ENCODE measurements around the gene BSN. TPM values are rescaled to one million over a fixed set of nuclear protein-coding genes. Genes with fewer than 3 reads are reported as not detected.

Gene BSN
- total RNA-seq, 1 experiment from 2014 or later: 0.28 TPM

GRCh38 chr3:49641921-49642707, 87.8 kb downstream of the BSN start:
- H3F3A ChIP-seq (ENCODE audit: insufficient read depth, low read depth): peaks cover 4% of the 10 kb centered on the region; the same call in 1 of the 2 replicates
- ChIA-PET POLR2A (ENCODE audit: unreplicated experiment) (no interaction called here), CTCF (interaction anchor here (0.7 kb wide), 1 partner anchor 395 kb away, joined by 4 read pairs; no protein-coding TSS in a partner anchor)
- H3K79me2 ChIP-seq (ENCODE audit: low read depth): no peaks in the 10 kb centered on the region
- H4K20me1 ChIP-seq (ENCODE audit: insufficient read depth): no peaks in the 10 kb centered on the region
- H3K9me3 ChIP-seq (ENCODE audit: insufficient read depth, low read depth): no peaks in the 10 kb centered on the region
- BruUV-seq (replicated peaks): no TSS peak
- no peaks in the 10 kb centered on the region for H3K9me2 ChIP-seq (ENCODE audit: insufficient read depth)
- H3K27me3 ChIP-seq (ENCODE audit: insufficient read depth, low read depth): no peaks in the 10 kb centered on the region
- H3K4me1 ChIP-seq (replicated peaks; ENCODE audit: insufficient read depth): peaks cover 19% of the 10 kb centered on the region
- no peak overlapping the region for H3K4me3 ChIP-seq
- H3K36me3 ChIP-seq (ENCODE audit: low read depth): no peaks in the 10 kb centered on the region
- TF ChIP-seq CTCF (conservative IDR thresholded peaks at IDR 0.05): no peak
- no peak for TF ChIP-seq EZH2 (IDR thresholded peaks at IDR 0.05; ENCODE audit: low read depth)
- H3K27ac ChIP-seq: no peak overlapping the region
- no peak overlapping the region for H3K4me2 ChIP-seq
- intact Hi-C loops (cut with micrococcal nuclease; ENCODE audit: unreplicated experiment): no loop called here
- H2AFZ ChIP-seq: no peak overlapping the region
- DNase-seq: no peak

- no peak overlapping the region for H2AFZ ChIP-seq
- H3K27me3 ChIP-seq (ENCODE audit: insufficient read depth, low read depth): no peaks in the 10 kb centered on the region
- H3K27ac ChIP-seq: no peak overlapping the region
- H3K36me3 ChIP-seq (ENCODE audit: low read depth): no peaks in the 10 kb centered on the region
- ChIA-PET POLR2A (ENCODE audit: unreplicated experiment) (no interaction called here), CTCF (no interaction called here)
- no peak overlapping the region for H3K4me3 ChIP-seq
- no peaks in the 10 kb centered on the region for H4K20me1 ChIP-seq (ENCODE audit: insufficient read depth)
- no TSS peak for BruUV-seq (replicated peaks)
- no peaks in the 10 kb centered on the region for H3K9me3 ChIP-seq (ENCODE audit: insufficient read depth, low read depth)
- H3K79me2 ChIP-seq (ENCODE audit: low read depth): no peaks in the 10 kb centered on the region
- H3F3A ChIP-seq (ENCODE audit: insufficient read depth, low read depth): peaks cover 4% of the 10 kb centered on the region; the same call in 1 of the 2 replicates
- intact Hi-C loops (cut with micrococcal nuclease; ENCODE audit: unreplicated experiment): no loop called here
- no peaks in the 10 kb centered on the region for H3K9me2 ChIP-seq (ENCODE audit: insufficient read depth)
- TF ChIP-seq EZH2 (IDR thresholded peaks at IDR 0.05; ENCODE audit: low read depth) (no peak), CTCF (conservative IDR thresholded peaks at IDR 0.05) (no peak)
- DNase-seq: no peak
- H3K4me1 ChIP-seq (replicated peaks; ENCODE audit: insufficient read depth): peaks cover 13% of the 10 kb centered on the region
- H3K4me2 ChIP-seq: no peak overlapping the region
These were observed 88.5 kb downstream of the BSN start for GRCh38 chr3:49642708-49643145.

- POLR2A ChIA-PET (ENCODE audit: unreplicated experiment): interaction anchor here (0.6 kb wide), 1 partner anchor 25 kb away, joined by 8 read pairs; no protein-coding TSS in a partner anchor
- TF ChIP-seq CTCF (conservative IDR thresholded peaks at IDR 0.05) (no peak), EZH2 (IDR thresholded peaks at IDR 0.05; ENCODE audit: low read depth) (no peak)
- CTCF ChIA-PET: no interaction called here
These were observed 90.4 kb downstream of the BSN start for GRCh38 chr3:49644684-49645083.

More at GRCh38 chr3:49644684-49645083, 90.4 kb downstream of the BSN start:
- Histone ChIP-seq H3K4me2 (no peak overlapping the region), H4K20me1 (ENCODE audit: insufficient read depth) (no peaks in the 10 kb centered on the region), H2AFZ (no peak overlapping the region), H3K79me2 (ENCODE audit: low read depth) (no peaks in the 10 kb centered on the region), H3K4me3 (no peak overlapping the region), H3K27me3 (ENCODE audit: insufficient read depth, low read depth) (no peaks in the 10 kb centered on the region), H3K9me2 (ENCODE audit: insufficient read depth) (no peaks in the 10 kb centered on the region), H3K36me3 (ENCODE audit: low read depth) (no peaks in the 10 kb centered on the region), H3K27ac (no peak overlapping the region), H3K9me3 (ENCODE audit: insufficient read depth, low read depth) (no peaks in the 10 kb centered on the region), H3K4me1 (replicated peaks; ENCODE audit: insufficient read depth) (no peaks in the 10 kb centered on the region), H3F3A (ENCODE audit: insufficient read depth, low read depth) (no peaks in the 10 kb centered on the region)
- intact Hi-C loops (cut with micrococcal nuclease; ENCODE audit: unreplicated experiment): no loop called here
- DNase-seq: no peak
- BruUV-seq (replicated peaks): no TSS peak
